ENCODE results near the gene ESD.
"Not testable (repeated sequence)": the region's sequence is repeated elsewhere in the genome, so short reads cannot be mapped to it uniquely, and the experiment has no call there.

GRCh38 chr13:46755508-46755907 is 41.5 kb downstream of the ESD start:
- TF ChIP-seq POLR2A (IDR thresholded peaks at IDR 0.05; ENCODE audit: low read length); GATA1 (IDR thresholded peaks at IDR 0.05; ENCODE audit: low read depth, low read length): not testable (repeated sequence)

Measured in erythroblast (primary cell).